ENCODE data around the gene RYR3.
A peak's percentile ranks its signal among the peaks of the same experiment; 100 is the strongest.

DNA sequence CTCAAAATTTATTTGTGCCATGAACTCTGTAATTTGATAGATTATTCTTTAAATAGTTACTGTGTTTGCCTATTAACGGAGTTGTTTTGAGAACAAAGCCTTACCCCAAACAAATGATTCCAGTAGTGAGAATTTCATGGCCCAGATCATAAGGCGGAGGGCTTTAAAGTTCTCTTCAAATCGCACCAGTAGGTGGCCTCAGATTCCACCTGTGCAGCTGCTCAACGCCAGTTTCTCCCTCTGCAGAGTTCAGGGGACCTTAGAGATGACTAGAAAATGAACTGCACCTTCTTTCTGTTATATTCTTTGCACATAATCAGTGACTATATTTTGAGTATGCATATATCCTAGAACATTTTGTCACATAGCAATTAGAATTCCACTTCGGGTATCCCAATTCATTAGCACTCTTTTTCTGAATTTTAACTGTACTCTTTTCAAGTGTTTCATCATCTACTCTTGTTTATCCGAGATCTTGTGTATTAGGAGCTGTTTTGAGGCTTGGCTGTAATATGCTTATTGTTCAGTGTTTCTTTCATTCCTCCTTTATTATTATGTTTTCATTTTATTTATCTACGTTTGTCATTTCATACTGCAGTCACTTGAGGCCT lies 425.0 kb downstream of the RYR3 start:
- TF ChIP-seq, protein P1, sequence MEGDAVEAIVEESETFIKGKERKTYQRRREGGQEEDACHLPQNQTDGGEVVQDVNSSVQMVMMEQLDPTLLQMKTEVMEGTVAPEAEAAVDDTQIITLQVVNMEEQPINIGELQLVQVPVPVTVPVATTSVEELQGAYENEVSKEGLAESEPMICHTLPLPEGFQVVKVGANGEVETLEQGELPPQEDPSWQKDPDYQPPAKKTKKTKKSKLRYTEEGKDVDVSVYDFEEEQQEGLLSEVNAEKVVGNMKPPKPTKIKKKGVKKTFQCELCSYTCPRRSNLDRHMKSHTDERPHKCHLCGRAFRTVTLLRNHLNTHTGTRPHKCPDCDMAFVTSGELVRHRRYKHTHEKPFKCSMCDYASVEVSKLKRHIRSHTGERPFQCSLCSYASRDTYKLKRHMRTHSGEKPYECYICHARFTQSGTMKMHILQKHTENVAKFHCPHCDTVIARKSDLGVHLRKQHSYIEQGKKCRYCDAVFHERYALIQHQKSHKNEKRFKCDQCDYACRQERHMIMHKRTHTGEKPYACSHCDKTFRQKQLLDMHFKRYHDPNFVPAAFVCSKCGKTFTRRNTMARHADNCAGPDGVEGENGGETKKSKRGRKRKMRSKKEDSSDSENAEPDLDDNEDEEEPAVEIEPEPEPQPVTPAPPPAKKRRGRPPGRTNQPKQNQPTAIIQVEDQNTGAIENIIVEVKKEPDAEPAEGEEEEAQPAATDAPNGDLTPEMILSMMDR (IDR thresholded peaks at IDR 0.05; ENCODE audit: low read depth, low read length, poor library complexity, severe bottlenecking): peak; percentile 66
- no peak for TF ChIP-seq EZH2phosphoT487 (IDR thresholded peaks at IDR 0.05; ENCODE audit: borderline replicate concordance, low read length)

All from DOHH2 (cell line).